AG04450 (cell line): ENCODE results near the gene TBX1. TPM values are rescaled to one million over a fixed set of nuclear protein-coding genes. Genes with fewer than 3 reads are reported as not detected.

ENCODE experiments used
- CTCF ChIA-PET: fragments of 300-600, 350-600 bp; formaldehyde crosslinking; extraction: SDS; loops from one replicate; lab custom pipeline; 2022; ENCODE audit warnings: antibody characterized with exemption, inconsistent platforms; lab: Charles Lee
- POLR2A ChIA-PET: fragments of 350-600 bp; formaldehyde crosslinking; extraction: SDS; loops from one replicate; lab custom pipeline; 2021; ENCODE audit warnings: antibody characterized with exemption, inconsistent platforms; lab: Yijun Ruan, JAX
- DNase-seq: peaks from one replicate; pipeline ENCODE4 v3.0.0-alpha.2; 2011; ENCODE audit warnings: low read depth, low spot score
- H3K27ac ChIP-seq: one replicate; pipeline ENCODE4 v1.5.1; 2012; ENCODE audit warnings: low read depth, low read length, control low read depth
- H3K27me3 ChIP-seq: one replicate; pipeline ENCODE4 v1.6.0; 2012; ENCODE audit warnings: low read length; ENCODE audit not compliant: control insufficient read depth, insufficient read depth
- H3K4me3 ChIP-seq: 2 replicates; pipeline ENCODE4 v1.5.1; 2011; ENCODE audit warnings: mild to moderate bottlenecking, low read depth, low read length, control low read depth
- H3K9me3 ChIP-seq: 2 replicates; pipeline ENCODE4 v1.5.1; 2012; ENCODE audit warnings: low read length; ENCODE audit not compliant: control insufficient read depth, insufficient read depth
- polyA plus RNA-seq: library from polyadenylated mRNA; depleted of rRNA; stranded (reverse); fragments of >200 nt; gene quantifications from 2 replicates; pipeline ENCODE4 v1.2.3, GENCODE V29; 2011
- TF ChIP-seq, protein P1 (sequence below): IDR thresholded peaks from 2 replicates; pipeline ENCODE4 v1.5.1; 2011; ENCODE audit warnings: low read depth, low read length, control low read depth, inconsistent platforms

Gene TBX1
- polyA plus RNA-seq, 1 experiment = not detected

DNA sequence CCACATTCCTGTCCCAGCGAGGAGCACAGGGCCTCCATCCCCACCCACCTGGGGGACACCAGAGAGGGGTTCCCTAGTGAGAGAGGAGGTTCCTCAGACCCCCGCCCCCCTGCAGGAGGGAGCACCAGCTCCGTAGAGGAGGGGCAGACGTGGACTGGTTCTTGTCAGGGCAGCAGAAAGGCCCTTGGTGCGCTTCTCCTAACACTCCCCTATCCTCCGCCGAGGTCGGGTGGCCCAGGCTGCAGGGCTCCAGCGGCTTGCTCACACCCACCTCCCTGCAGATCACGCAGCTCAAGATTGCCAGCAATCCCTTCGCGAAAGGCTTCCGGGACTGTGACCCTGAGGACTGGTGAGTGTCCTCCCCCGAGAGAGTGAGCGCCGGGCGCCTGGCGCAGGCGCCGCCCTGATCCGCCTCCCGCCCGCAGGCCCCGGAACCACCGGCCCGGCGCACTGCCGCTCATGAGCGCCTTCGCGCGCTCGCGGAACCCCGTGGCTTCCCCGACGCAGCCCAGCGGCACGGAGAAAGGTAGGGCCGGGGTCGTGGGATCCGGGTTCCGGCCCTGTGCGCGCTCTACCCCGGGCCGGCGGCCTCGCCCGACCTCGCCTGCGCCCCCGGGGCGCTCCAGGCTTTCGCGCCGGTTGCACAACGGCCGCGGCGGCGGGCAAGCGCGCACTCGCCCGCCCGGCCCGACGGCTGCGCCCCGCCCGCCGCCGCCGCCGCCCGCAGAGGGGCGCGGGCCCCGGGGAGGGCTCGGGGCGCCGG, 5.1 kb downstream of the TBX1 start:
- Histone ChIP-seq H3K4me3 (no peak overlapping the region), H3K9me3 (peaks cover 21% of the 10 kb centered on the region; the same call in 1 of the 2 replicates), H3K27ac (no peak overlapping the region), H3K27me3 (peaks cover 82% of the 10 kb centered on the region)
- CTCF ChIA-PET = no interaction called here
- POLR2A ChIA-PET = no interaction called here
- TF ChIP-seq, protein P1, sequence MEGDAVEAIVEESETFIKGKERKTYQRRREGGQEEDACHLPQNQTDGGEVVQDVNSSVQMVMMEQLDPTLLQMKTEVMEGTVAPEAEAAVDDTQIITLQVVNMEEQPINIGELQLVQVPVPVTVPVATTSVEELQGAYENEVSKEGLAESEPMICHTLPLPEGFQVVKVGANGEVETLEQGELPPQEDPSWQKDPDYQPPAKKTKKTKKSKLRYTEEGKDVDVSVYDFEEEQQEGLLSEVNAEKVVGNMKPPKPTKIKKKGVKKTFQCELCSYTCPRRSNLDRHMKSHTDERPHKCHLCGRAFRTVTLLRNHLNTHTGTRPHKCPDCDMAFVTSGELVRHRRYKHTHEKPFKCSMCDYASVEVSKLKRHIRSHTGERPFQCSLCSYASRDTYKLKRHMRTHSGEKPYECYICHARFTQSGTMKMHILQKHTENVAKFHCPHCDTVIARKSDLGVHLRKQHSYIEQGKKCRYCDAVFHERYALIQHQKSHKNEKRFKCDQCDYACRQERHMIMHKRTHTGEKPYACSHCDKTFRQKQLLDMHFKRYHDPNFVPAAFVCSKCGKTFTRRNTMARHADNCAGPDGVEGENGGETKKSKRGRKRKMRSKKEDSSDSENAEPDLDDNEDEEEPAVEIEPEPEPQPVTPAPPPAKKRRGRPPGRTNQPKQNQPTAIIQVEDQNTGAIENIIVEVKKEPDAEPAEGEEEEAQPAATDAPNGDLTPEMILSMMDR = no peak
- no peak for DNase-seq

DNA sequence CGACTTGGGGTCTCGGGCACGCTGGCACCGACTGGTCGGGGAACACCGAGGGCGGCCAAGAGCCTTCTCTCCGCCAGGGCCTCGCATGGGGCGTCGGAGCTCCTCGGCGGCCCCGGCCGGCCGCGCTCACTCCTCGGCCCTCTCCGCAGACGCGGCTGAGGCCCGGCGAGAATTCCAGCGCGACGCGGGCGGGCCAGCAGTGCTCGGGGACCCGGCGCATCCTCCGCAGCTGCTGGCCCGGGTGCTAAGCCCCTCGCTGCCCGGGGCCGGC, 5.6 kb downstream of the TBX1 start:
- H3K27me3 ChIP-seq = peaks cover 85% of the 10 kb centered on the region

DNA sequence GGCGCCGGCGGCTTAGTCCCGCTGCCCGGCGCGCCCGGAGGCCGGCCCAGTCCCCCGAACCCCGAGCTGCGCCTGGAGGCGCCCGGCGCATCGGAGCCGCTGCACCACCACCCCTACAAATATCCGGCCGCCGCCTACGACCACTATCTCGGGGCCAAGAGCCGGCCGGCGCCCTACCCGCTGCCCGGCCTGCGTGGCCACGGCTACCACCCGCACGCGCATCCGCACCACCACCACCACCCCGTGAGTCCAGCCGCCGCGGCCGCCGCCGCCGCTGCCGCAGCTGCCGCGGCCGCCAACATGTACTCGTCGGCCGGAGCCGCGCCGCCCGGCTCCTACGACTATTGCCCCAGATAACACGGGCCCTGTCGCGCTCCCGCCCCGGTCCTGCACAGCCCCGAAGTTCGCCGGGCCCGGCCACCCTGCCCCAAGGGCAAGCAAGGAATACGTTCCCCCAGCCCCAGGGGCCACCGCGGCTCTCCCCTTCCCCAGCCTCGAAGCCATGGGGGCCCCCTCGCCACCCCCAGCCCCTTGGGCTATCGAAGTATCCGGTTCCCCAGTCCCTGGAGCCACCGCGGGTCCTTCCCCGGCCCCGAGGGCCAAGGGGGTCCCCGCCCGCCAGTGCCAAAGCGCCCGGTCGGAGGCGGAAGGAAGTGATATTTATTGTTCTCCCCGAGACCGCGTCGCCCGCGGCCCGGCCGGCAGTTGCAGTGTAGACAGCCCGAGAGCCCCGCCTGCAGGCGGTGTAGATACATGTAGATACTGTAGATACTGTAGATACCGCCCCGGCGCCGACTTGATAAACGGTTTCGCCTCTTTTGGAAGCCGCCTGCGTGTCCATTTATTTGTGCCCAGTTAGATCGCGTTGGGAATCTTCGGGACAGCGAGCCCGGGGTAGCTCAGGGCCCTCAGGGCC, 6.2 kb downstream of the TBX1 start:
- TF ChIP-seq, protein P1 = peak; percentile 24
- H3K4me3 ChIP-seq = no peak overlapping the region
- H3K9me3 ChIP-seq = peaks cover 21% of the 10 kb centered on the region; the same call in 1 of the 2 replicates
- peaks cover 87% of the 10 kb centered on the region for H3K27me3 ChIP-seq
- no peak overlapping the region for H3K27ac ChIP-seq
- ChIA-PET CTCF (no interaction called here), POLR2A (no interaction called here)
- no peak for DNase-seq

More for the DNA sequence above, 5.6 kb downstream of the TBX1 start:
- H3K4me3 ChIP-seq = no peak overlapping the region
- TF ChIP-seq, protein P1 = no peak
- H3K27ac ChIP-seq = no peak overlapping the region
- ChIA-PET POLR2A (no interaction called here), CTCF (no interaction called here)
- peaks cover 21% of the 10 kb centered on the region; the same call in 1 of the 2 replicates for H3K9me3 ChIP-seq
- no peak for DNase-seq

DNA sequence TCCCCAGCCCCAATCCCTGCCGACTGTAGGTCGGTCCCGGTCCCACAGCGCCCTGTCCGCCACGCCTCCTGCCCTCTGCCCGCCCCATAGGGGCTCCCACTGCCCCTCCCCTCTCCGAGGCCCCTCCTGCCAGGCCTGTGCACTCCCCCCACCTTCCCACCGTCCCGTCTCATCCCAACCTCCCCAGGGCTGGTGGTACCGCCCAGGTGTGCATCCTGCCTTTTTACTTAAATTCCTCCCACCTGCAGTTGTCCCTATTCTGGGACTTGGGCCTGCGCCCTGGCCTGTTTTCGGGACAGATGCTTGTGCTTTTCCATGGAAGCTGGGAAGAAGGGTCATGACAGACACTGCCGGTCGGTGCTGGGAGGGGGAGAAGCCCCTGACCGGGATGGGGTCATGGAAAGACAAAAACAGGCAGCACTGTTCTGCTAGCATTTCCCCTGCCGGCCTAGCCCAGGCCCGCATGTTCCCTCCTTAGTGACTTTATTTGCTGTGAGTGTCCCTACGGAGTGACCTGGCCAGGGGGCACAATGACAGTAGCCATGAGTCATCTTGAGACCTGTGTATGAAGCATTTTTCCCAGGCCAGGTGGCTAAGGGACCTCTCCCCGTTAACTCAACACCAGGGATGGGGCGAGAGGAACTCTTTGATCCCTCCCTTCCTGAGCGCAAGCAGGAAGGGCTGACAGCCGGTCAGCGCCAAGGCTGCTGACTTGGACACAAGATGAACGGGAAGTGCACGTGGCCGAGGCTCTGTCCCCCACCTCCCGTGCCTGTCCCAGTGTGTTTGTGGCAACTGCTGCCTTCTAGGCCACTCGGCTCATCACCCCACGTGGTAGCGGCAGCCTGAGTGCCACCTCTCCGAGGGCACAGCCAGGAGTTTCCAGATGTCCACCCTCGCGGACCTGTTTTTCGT, 7.1 kb downstream of the TBX1 start:
- H3K27me3 ChIP-seq = peaks cover 86% of the 10 kb centered on the region
- CTCF ChIA-PET = no interaction called here

More for the DNA sequence above, 7.1 kb downstream of the TBX1 start:
- H3K9me3 ChIP-seq = peaks cover 20% of the 10 kb centered on the region; the same call in 1 of the 2 replicates
- no peak overlapping the region for H3K4me3 ChIP-seq
- H3K27ac ChIP-seq = no peak overlapping the region
- DNase-seq = no peak
- POLR2A ChIA-PET = no interaction called here
- TF ChIP-seq, protein P1 = no peak
